Activated CD8-positive, alpha-beta memory T cell treated with anti-CD3 and anti-CD28 coated beads for 36 hours (primary cell): ENCODE results near the gene APOA4. TPM values are rescaled to one million over a fixed set of nuclear protein-coding genes. Genes with fewer than 3 reads are reported as not detected.

ENCODE experiments used
- CTCF ChIA-PET: fragments of 350-600 bp; sonication (Branson Sonifier 250); formaldehyde crosslinking; loops from one replicate; lab custom pipeline; 2021; ENCODE audit warnings: antibody characterized with exemption; lab: Charles Lee
- POLR2A ChIA-PET: fragments of 350-600 bp; sonication (Branson Sonifier 250); formaldehyde crosslinking; loops from one replicate; lab custom pipeline; 2021; ENCODE audit warnings: antibody characterized with exemption; lab: Charles Lee
- total RNA-seq, 2 experiments: library from RNA; stranded (reverse); gene quantifications; one replicate each; pipeline ENCODE4 v1.2.3, GENCODE V29; 2021

Gene APOA4
- total RNA-seq, 2 experiments from 2014 or later = not detected

- POLR2A ChIA-PET = interaction anchor here (0.6 to 0.8 kb wide), 4 partner anchors 12 to 98 kb away, joined by 3 to 10 read pairs (median 4); partner anchors contain the start of gene ZPR1
- CTCF ChIA-PET = no interaction called here
Measured at GRCh38 chr11:116775975-116776374, 47.1 kb downstream of the APOA4 start.

GRCh38 chr11:116774661-116775060 is 48.4 kb downstream of the APOA4 start:
- ChIA-PET POLR2A (interaction anchor here (3.2 kb wide), 1 partner anchor 13 kb away, joined by 10 read pairs; the partner anchor contains the start of gene ZPR1), CTCF (interaction anchor here (0.6 to 2.2 kb wide), 2 partner anchors 16 to 438 kb away, joined by 4 to 7 read pairs; partner anchors contain the start of gene APOA5)

- ChIA-PET CTCF (interaction anchor here (1.3 to 2.2 kb wide), 3 partner anchors 14 to 62 kb away, joined by 4 to 7 read pairs (median 5); partner anchors contain the start of genes APOA5 and ZPR1), POLR2A (interaction anchor here (0.8 to 3.2 kb wide), 4 partner anchors 10 to 554 kb away, joined by 3 to 10 read pairs (median 3); partner anchors contain the start of genes CEP164, PAFAH1B2 and ZPR1)
Measured at GRCh38 chr11:116773203-116774097, 49.7 kb downstream of the APOA4 start.

GRCh38 chr11:116772443-116773202 is 50.5 kb downstream of the APOA4 start, which contains the start of gene BUD13:
Gene BUD13, minus strand, starts transcription at chr11:116772987. Its CDS starts 23 bp downstream, at chr11:116772964.
- POLR2A ChIA-PET = interaction anchor here (0.8 to 3.2 kb wide), 3 partner anchors 15 to 555 kb away, joined by 3 to 10 read pairs (median 3); partner anchors contain the start of genes CEP164, PAFAH1B2 and ZPR1
- CTCF ChIA-PET = interaction anchor here (1.9 kb wide), 1 partner anchor 63 kb away, joined by 4 read pairs; no protein-coding TSS in a partner anchor

- CTCF ChIA-PET = interaction anchor here (0.9 to 1.3 kb wide), 2 partner anchors 19 to 20 kb away, joined by 3 read pairs; partner anchors contain the start of gene APOA5
- POLR2A ChIA-PET = no interaction called here
Measured at GRCh38 chr11:116771935-116772334, 51.2 kb downstream of the APOA4 start.

Other genes with a start within 250 kb of the APOA4 start
- 10 to 100 TPM; 32.1 to 33.6 TPM for gene BUD13, start 50.3 kb downstream of the APOA4 start, total RNA-seq
- gene ZPR1, start 35.3 kb downstream of the APOA4 start, total RNA-seq = 100 to 1,000 TPM; 111 to 112 TPM
- gene APOA5, start 31.4 kb downstream of the APOA4 start, total RNA-seq = not detected
- not detected for gene APOC3, start 6.6 kb upstream of the APOA4 start, total RNA-seq
- under 1 TPM in 1 of 2 experiments, not detected in 1; 0.34 TPM for gene APOA1, start 14.3 kb upstream of the APOA4 start, total RNA-seq